GM08714 (cell line): Measurements from ENCODE around the gene CDON.
"Not testable (repeated sequence)": the region's sequence is repeated elsewhere in the genome, so short reads cannot be mapped to it uniquely, and the experiment has no call there.

Source experiments
- H3K4me3 ChIP-seq: fragments of 200-500 bp; sonication (Bioruptor generic); 2 replicates; pipeline ENCODE4 v1.5.1; 2014; ENCODE audit warnings: mild to moderate bottlenecking, low read length, inconsistent platforms
- ZNF274 ChIP-seq: IDR thresholded peaks from 2 replicates; pipeline ENCODE4 v1.6.1; 2012; ENCODE audit warnings: mild to moderate bottlenecking, low read depth, low read length

Gene CDON

GRCh38 chr11:126007238-126007637, 55.4 kb downstream of the CDON start:
- H3K4me3 ChIP-seq: no peak overlapping the region
- no peak for TF ChIP-seq ZNF274

DNA sequence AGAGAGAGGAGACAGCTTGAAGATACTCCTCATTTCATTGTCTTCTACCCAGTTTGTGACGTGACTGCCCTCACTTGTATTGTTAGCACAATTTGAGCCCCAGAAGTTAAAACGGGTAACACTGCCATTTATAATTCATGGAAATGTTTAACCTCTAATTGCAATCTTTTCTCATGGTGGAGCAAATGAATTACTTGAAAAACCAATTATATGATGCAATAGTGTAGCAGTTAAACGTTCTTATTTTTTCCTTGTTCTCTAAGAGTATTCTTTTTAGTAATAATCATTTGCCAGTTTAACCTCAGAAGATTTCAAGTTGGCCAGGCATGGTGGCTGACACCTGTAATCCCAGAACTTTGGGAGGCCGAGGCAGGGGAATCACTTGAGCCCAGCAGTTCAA, 56.6 kb downstream of the CDON start:
- TF ChIP-seq ZNF274: no peak
- no peak overlapping the region for H3K4me3 ChIP-seq

DNA sequence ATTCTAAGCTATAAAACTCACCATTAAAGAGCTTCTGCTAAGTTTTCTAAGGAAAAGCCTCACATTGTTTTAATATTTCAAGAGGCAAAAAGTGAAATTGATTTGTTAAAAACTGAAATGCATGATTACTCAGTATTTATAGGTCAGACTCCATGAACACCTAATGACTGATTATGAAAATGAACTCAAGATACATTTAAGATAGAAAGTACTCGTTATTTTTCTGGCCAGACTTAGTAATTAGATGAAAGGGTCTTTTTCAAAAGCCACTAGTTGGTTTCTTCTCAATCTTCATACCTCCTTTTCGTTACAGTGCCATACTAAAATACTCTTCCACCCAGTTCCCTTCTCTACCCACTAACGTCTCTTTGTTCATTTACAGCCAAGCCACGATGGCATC, 60.5 kb downstream of the CDON start:
- H3K4me3 ChIP-seq: no peak overlapping the region
- no peak for TF ChIP-seq ZNF274

- H3K4me3 ChIP-seq: no peak overlapping the region
- TF ChIP-seq ZNF274: no peak
These were observed 63.3 kb downstream of the CDON start for GRCh38 chr11:125999234-125999880.

DNA sequence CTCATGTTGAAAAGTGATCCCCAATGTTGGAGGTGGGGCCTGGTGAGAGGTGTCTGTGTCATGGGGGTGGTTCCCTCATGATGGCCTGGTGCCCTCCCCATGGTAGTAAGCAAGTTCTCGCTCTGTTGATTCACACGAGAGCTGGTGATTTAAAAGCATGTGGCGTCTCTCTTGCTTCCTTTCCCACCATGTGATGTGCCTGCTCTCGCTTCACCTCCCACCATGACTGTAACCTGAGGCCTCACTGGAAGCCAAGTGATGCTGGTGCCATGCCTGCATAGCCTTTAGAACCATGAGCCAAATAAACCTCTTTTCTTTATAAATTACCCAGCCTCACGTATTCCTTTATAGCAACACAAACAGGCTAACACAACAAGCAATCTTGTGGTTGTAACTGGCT, 64.4 kb downstream of the CDON start:
- no peak for TF ChIP-seq ZNF274
- H3K4me3 ChIP-seq: no peak overlapping the region

DNA sequence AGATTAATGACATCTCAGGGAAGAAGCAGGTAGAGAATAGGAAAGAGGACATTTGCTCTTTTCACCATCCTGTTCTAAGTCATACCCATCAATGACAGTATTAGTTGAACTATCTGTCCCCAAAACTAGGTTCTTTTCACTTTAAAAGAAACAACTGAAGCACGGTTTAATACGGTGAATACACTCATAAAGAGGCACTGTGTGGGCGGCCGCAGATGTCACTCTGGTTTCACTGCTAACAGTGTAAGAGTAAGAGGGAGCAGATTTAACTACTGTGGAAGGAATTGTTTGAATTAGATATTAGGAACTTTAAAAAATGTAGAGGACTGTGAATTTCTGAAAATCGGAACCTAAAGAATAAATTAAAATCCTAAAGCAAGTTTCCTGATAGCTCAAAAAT, 67.4 kb downstream of the CDON start:
- no peak overlapping the region for H3K4me3 ChIP-seq
- no peak for TF ChIP-seq ZNF274

GRCh38 chr11:125994509-125994908, 68.2 kb downstream of the CDON start:
- TF ChIP-seq ZNF274: no peak
- no peak overlapping the region for H3K4me3 ChIP-seq

DNA sequence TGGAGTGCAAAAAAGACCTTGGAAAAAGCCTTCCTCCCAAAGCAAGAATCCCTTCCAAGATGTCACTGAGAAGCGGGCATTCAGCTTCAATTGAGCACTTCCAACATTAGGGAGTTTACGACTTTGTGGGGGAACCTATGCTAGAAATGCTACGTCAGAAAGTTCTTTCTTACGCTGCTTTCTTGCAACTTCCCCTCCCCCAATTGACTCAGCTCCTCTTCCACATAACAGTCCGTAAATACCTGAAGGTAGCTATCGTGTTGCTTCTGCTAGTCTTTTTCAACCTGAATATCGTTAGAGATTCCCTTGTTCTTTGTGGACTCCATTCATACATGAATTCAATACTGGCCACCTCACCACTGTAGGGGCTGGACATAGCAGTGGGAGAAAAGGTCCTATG, 69.8 kb downstream of the CDON start:
- TF ChIP-seq ZNF274: no peak
- no peak overlapping the region for H3K4me3 ChIP-seq

- no peak for TF ChIP-seq ZNF274
- H3K4me3 ChIP-seq: no peak overlapping the region
These were observed 72.4 kb downstream of the CDON start for GRCh38 chr11:125990244-125990643.

DNA sequence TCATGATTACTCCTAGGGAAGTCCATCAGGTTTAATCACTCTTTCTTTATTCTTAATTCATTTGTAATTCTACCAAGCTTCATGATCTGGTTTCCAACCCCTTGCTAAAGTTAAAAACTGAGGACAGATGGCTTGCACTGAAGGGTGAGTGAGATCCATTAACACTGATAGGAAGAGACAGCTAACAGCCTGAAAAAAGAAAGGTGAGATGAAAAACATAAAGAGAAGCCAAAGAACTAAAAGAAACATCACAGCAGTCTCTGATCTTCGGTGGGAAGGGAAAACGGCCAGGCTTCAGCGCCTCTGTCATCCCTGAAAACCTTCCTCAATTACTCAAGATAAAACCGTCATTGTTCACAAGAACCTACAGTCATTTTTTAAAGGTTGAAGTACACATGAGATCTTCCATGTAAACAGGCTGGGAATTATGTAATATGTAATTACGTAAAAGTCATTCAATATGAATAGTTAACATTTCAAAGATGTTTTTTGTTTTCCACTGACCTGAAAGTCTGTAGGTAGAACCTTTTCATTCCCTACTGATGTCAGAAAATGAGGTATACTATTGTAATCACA, 75.5 kb downstream of the CDON start:
- no peak for TF ChIP-seq ZNF274
- no peak overlapping the region for H3K4me3 ChIP-seq

- not testable (repeated sequence) for H3K4me3 ChIP-seq
These were observed 76.7 kb downstream of the CDON start for GRCh38 chr11:125985956-125986355.

GRCh38 chr11:125982348-125982730, 80.3 kb downstream of the CDON start:
- H3K4me3 ChIP-seq: no peak overlapping the region
- TF ChIP-seq ZNF274: no peak

- no peak overlapping the region for H3K4me3 ChIP-seq
- TF ChIP-seq ZNF274: no peak
These were observed 82.2 kb downstream of the CDON start for GRCh38 chr11:125980436-125980835.

GRCh38 chr11:125979511-125979910, 83.2 kb downstream of the CDON start:
- no peak overlapping the region for H3K4me3 ChIP-seq
- no peak for TF ChIP-seq ZNF274

GRCh38 chr11:125978778-125979407, 83.8 kb downstream of the CDON start:
- no peak overlapping the region for H3K4me3 ChIP-seq
- TF ChIP-seq ZNF274: no peak
